ENCODE results near the gene OR1M1. TPM values are rescaled to one million over a fixed set of nuclear protein-coding genes. Genes with fewer than 3 reads are reported as not detected.

The OR1M1 gene, protein sequence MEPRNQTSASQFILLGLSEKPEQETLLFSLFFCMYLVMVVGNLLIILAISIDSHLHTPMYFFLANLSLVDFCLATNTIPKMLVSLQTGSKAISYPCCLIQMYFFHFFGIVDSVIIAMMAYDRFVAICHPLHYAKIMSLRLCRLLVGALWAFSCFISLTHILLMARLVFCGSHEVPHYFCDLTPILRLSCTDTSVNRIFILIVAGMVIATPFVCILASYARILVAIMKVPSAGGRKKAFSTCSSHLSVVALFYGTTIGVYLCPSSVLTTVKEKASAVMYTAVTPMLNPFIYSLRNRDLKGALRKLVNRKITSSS
- total RNA-seq (not detected), polyA plus RNA-seq (not detected)

DNA sequence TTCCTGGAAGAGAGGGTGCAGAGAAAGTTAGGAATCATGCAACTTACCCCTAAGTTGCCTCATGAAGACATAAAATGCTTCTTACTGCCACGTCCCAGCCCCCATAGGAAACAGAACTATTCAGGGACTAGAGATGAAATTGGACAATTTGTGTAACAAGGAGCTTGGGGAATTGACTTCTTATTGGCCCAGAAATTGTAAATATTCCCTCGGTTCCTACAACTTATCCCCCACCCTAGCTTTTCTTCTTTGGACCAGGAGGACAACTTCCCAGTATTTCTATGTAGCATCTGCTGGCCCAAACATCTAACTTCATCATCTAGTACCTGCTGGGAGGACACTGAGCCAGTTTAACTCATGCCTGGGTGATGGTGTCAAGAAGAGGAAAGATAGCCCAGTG is at the start of gene OR1M1:
OR1M1 (plus strand) TSS at position 301 of the 400 bp plus-strand sequence. CDS start 6,184 bp downstream, outside the sequence.
- no peak for ATAC-seq (ENCODE audit: low read depth in 2 of 2)
- DNase-seq, result no peak
- H3K27me3 ChIP-seq (ENCODE audit: control insufficient read depth, insufficient read depth, low read length), result no peaks in the 10 kb centered on the region
- Mint-ChIP-seq H3K4me3 (no peak within 1 kb of the TSS), H3K27ac (no peak within 1 kb of the TSS), H3K4me1 (no peaks in the 10 kb centered on the region), H3K27me3 (no peaks in the 10 kb centered on the region), H3K36me3 (no peaks in the 10 kb centered on the region), H3K9me3 (peaks cover 0 to 4% (median 0%) of the 10 kb centered on the region in 7 donors)
- no peaks in the 10 kb centered on the region for H3K4me1 ChIP-seq (ENCODE audit: control insufficient read depth, insufficient read depth, low read length, poor library complexity, severe bottlenecking)
- no peaks in the 10 kb centered on the region for H3K9me3 ChIP-seq (ENCODE audit: control insufficient read depth in 2 of 2, low read length in 2 of 2)
- no peak within 1 kb of the TSS for H3K4me3 ChIP-seq (ENCODE audit: low read depth, low read length)
- no peaks in the 10 kb centered on the region for H3K36me3 ChIP-seq (ENCODE audit: control insufficient read depth, insufficient read depth, low read length)
- no peak within 1 kb of the TSS for H3K27ac ChIP-seq (ENCODE audit: insufficient read depth, low read length, poor library complexity, severe bottlenecking)

GRCh38 chr19:9037400-9038062 is 49.3 kb upstream of the OR1M1 start:
- Mint-ChIP-seq H3K4me3 (no peak overlapping the region), H3K9me3 (peaks cover 0 to 3% (median 0%) of the 10 kb centered on the region in 7 donors), H3K27me3 (peaks cover 5% of the 10 kb centered on the region), H3K27ac (peak overlapping the region in 1 of 3 donors; percentile 43), H3K36me3 (no peaks in the 10 kb centered on the region), H3K4me1 (no peaks in the 10 kb centered on the region)
- H3K27ac ChIP-seq (ENCODE audit: insufficient read depth, low read length, poor library complexity, severe bottlenecking), result no peak overlapping the region
- ATAC-seq (ENCODE audit: low read depth in 2 of 2) (no peak), DNase-seq (no peak)
- H3K4me3 ChIP-seq (ENCODE audit: low read depth, low read length), result no peak overlapping the region
- no peaks in the 10 kb centered on the region for H3K4me1 ChIP-seq (ENCODE audit: control insufficient read depth, insufficient read depth, low read length, poor library complexity, severe bottlenecking)
- no peaks in the 10 kb centered on the region for H3K27me3 ChIP-seq (ENCODE audit: control insufficient read depth, insufficient read depth, low read length)
- no peaks in the 10 kb centered on the region for H3K36me3 ChIP-seq (ENCODE audit: control insufficient read depth, insufficient read depth, low read length)
- no peaks in the 10 kb centered on the region for H3K9me3 ChIP-seq (ENCODE audit: control insufficient read depth in 2 of 2, low read length in 2 of 2)

GRCh38 chr19:9039728-9040127 is 47.1 kb upstream of the OR1M1 start:
- H3K27me3 Mint-ChIP-seq, result peaks cover 5% of the 10 kb centered on the region
- Histone ChIP-seq H3K9me3 (ENCODE audit: control insufficient read depth in 2 of 2, low read length in 2 of 2) (no peaks in the 10 kb centered on the region), H3K36me3 (ENCODE audit: control insufficient read depth, insufficient read depth, low read length) (no peaks in the 10 kb centered on the region), H3K4me1 (ENCODE audit: control insufficient read depth, insufficient read depth, low read length, poor library complexity, severe bottlenecking) (no peaks in the 10 kb centered on the region), H3K4me3 (ENCODE audit: low read depth, low read length) (no peak overlapping the region), H3K27me3 (ENCODE audit: control insufficient read depth, insufficient read depth, low read length) (no peaks in the 10 kb centered on the region), H3K27ac (ENCODE audit: insufficient read depth, low read length, poor library complexity, severe bottlenecking) (no peak overlapping the region)
- no peak overlapping the region for H3K4me3 Mint-ChIP-seq
- ATAC-seq (ENCODE audit: low read depth in 2 of 2) (no peak), DNase-seq (no peak)
- no peak overlapping the region for H3K27ac Mint-ChIP-seq
- no peaks in the 10 kb centered on the region for H3K4me1 Mint-ChIP-seq
- H3K36me3 Mint-ChIP-seq, result no peaks in the 10 kb centered on the region
- peaks cover 0 to 5% (median 0%) of the 10 kb centered on the region in 7 donors for H3K9me3 Mint-ChIP-seq

- Mint-ChIP-seq H3K27ac (peak overlapping the region in 1 of 3 donors; percentile 20), H3K4me1 (no peaks in the 10 kb centered on the region), H3K27me3 (peaks cover 5% of the 10 kb centered on the region), H3K9me3 (peaks cover 0 to 5% (median 0%) of the 10 kb centered on the region in 7 donors), H3K4me3 (no peak overlapping the region), H3K36me3 (no peaks in the 10 kb centered on the region)
- H3K27ac ChIP-seq (ENCODE audit: insufficient read depth, low read length, poor library complexity, severe bottlenecking), result no peak overlapping the region
- no peaks in the 10 kb centered on the region for H3K4me1 ChIP-seq (ENCODE audit: control insufficient read depth, insufficient read depth, low read length, poor library complexity, severe bottlenecking)
- no peak for DNase-seq
- H3K27me3 ChIP-seq (ENCODE audit: control insufficient read depth, insufficient read depth, low read length), result no peaks in the 10 kb centered on the region
- ATAC-seq (ENCODE audit: low read depth in 2 of 2), result no peak
- H3K4me3 ChIP-seq (ENCODE audit: low read depth, low read length), result no peak overlapping the region
- H3K36me3 ChIP-seq (ENCODE audit: control insufficient read depth, insufficient read depth, low read length), result no peaks in the 10 kb centered on the region
- no peaks in the 10 kb centered on the region for H3K9me3 ChIP-seq (ENCODE audit: control insufficient read depth in 2 of 2, low read length in 2 of 2)
Observed at GRCh38 chr19:9040131-9040530, 46.7 kb upstream of the OR1M1 start.

DNA sequence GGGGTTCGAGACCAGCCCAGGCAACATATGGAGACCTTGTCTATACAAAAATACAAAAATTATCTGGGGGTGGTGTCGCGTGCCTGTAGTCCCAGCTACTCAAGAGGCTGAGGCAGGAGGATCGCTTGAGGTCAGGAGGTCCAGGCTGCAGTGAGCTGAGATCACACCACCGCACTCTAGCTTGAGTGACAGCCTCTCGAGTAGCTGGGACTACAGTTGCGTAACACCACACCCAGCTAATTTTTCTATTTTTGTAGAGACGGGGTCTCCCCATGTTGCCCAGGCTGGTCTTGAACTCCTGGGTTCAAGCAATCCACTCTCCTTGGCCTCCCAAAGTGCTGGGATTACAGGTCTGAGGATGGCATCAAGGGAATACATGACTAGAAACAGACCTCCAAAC is 45.8 kb upstream of the OR1M1 start:
- no peak overlapping the region for H3K4me3 ChIP-seq (ENCODE audit: low read depth, low read length)
- H3K9me3 ChIP-seq (ENCODE audit: control insufficient read depth in 2 of 2, low read length in 2 of 2), result no peaks in the 10 kb centered on the region
- no peaks in the 10 kb centered on the region for H3K36me3 Mint-ChIP-seq
- H3K27ac Mint-ChIP-seq, result no peak overlapping the region
- H3K4me3 Mint-ChIP-seq, result no peak overlapping the region
- no peaks in the 10 kb centered on the region for H3K36me3 ChIP-seq (ENCODE audit: control insufficient read depth, insufficient read depth, low read length)
- H3K27me3 Mint-ChIP-seq, result peaks cover 7% of the 10 kb centered on the region
- no peaks in the 10 kb centered on the region for H3K4me1 ChIP-seq (ENCODE audit: control insufficient read depth, insufficient read depth, low read length, poor library complexity, severe bottlenecking)
- peaks cover 0 to 5% (median 0%) of the 10 kb centered on the region in 7 donors for H3K9me3 Mint-ChIP-seq
- ATAC-seq (ENCODE audit: low read depth in 2 of 2) (no peak), DNase-seq (no peak)
- no peaks in the 10 kb centered on the region for H3K27me3 ChIP-seq (ENCODE audit: control insufficient read depth, insufficient read depth, low read length)
- no peaks in the 10 kb centered on the region for H3K4me1 Mint-ChIP-seq
- H3K27ac ChIP-seq (ENCODE audit: insufficient read depth, low read length, poor library complexity, severe bottlenecking), result no peak overlapping the region

- no peak overlapping the region for H3K27ac Mint-ChIP-seq
- ATAC-seq (ENCODE audit: low read depth in 2 of 2), result no peak
Observed at GRCh38 chr19:9043524-9043923, 43.3 kb upstream of the OR1M1 start.

GRCh38 chr19:9044449-9044848 is 42.4 kb upstream of the OR1M1 start:
- no peaks in the 10 kb centered on the region for H3K36me3 ChIP-seq (ENCODE audit: control insufficient read depth, insufficient read depth, low read length)
- H3K27me3 ChIP-seq (ENCODE audit: control insufficient read depth, insufficient read depth, low read length), result no peaks in the 10 kb centered on the region
- no peaks in the 10 kb centered on the region for H3K9me3 ChIP-seq (ENCODE audit: control insufficient read depth in 2 of 2, low read length in 2 of 2)
- Mint-ChIP-seq H3K27ac (no peak overlapping the region), H3K9me3 (peaks cover 0 to 5% (median 0%) of the 10 kb centered on the region in 7 donors), H3K4me3 (no peak overlapping the region), H3K4me1 (no peaks in the 10 kb centered on the region), H3K36me3 (no peaks in the 10 kb centered on the region), H3K27me3 (peaks cover 10% of the 10 kb centered on the region)
- no peak overlapping the region for H3K4me3 ChIP-seq (ENCODE audit: low read depth, low read length)
- H3K27ac ChIP-seq (ENCODE audit: insufficient read depth, low read length, poor library complexity, severe bottlenecking), result no peak overlapping the region
- ATAC-seq (ENCODE audit: low read depth in 2 of 2) (no peak), DNase-seq (no peak)
- no peaks in the 10 kb centered on the region for H3K4me1 ChIP-seq (ENCODE audit: control insufficient read depth, insufficient read depth, low read length, poor library complexity, severe bottlenecking)

More at GRCh38 chr19:9043524-9043923, 43.3 kb upstream of the OR1M1 start:
- no peak for DNase-seq
- peaks cover 0 to 5% (median 0%) of the 10 kb centered on the region in 7 donors for H3K9me3 Mint-ChIP-seq
- H3K4me3 Mint-ChIP-seq, result no peak overlapping the region
- Histone ChIP-seq H3K27me3 (ENCODE audit: control insufficient read depth, insufficient read depth, low read length) (no peaks in the 10 kb centered on the region), H3K36me3 (ENCODE audit: control insufficient read depth, insufficient read depth, low read length) (no peaks in the 10 kb centered on the region), H3K4me1 (ENCODE audit: control insufficient read depth, insufficient read depth, low read length, poor library complexity, severe bottlenecking) (no peaks in the 10 kb centered on the region), H3K27ac (ENCODE audit: insufficient read depth, low read length, poor library complexity, severe bottlenecking) (no peak overlapping the region), H3K4me3 (ENCODE audit: low read depth, low read length) (no peak overlapping the region), H3K9me3 (ENCODE audit: control insufficient read depth in 2 of 2, low read length in 2 of 2) (no peaks in the 10 kb centered on the region)
- no peaks in the 10 kb centered on the region for H3K4me1 Mint-ChIP-seq
- no peaks in the 10 kb centered on the region for H3K36me3 Mint-ChIP-seq
- H3K27me3 Mint-ChIP-seq, result peaks cover 10% of the 10 kb centered on the region
